Glutamatergic neuron (in vitro differentiated cells): Measurements from ENCODE around the gene RUSC2. TPM values are rescaled to one million over a fixed set of nuclear protein-coding genes. Genes with fewer than 3 reads are reported as not detected.

Experiments
- DNase-seq: peaks from one replicate; pipeline ENCODE4 v3.0.0; 2022
- H3K27ac Mint-ChIP-seq: one replicate; pipeline ENCODE4 v1.8.0; 2020; ENCODE audit warnings: mild to moderate bottlenecking, mixed read lengths, inconsistent platforms; ENCODE audit not compliant: unreplicated experiment
- H3K27me3 Mint-ChIP-seq: one replicate; pipeline ENCODE4 v1.8.0; 2020; ENCODE audit warnings: mild to moderate bottlenecking, moderate library complexity, mixed read lengths, inconsistent platforms; ENCODE audit not compliant: unreplicated experiment
- H3K36me3 Mint-ChIP-seq: one replicate; pipeline ENCODE4 v1.8.0; 2020; ENCODE audit warnings: mild to moderate bottlenecking, mixed read lengths, inconsistent platforms; ENCODE audit not compliant: unreplicated experiment
- H3K4me1 Mint-ChIP-seq: one replicate; pipeline ENCODE4 v1.8.0; 2020; ENCODE audit warnings: mild to moderate bottlenecking, low read depth, mixed read lengths, inconsistent platforms; ENCODE audit not compliant: unreplicated experiment
- H3K4me3 Mint-ChIP-seq: one replicate; pipeline ENCODE4 v1.8.0; 2020; ENCODE audit warnings: mild to moderate bottlenecking, mixed read lengths, inconsistent platforms; ENCODE audit not compliant: unreplicated experiment
- H3K9me3 Mint-ChIP-seq: one replicate; pipeline ENCODE4 v1.8.0; 2020; ENCODE audit warnings: mild to moderate bottlenecking, moderate library complexity, mixed read lengths, inconsistent platforms; ENCODE audit not compliant: unreplicated experiment
- long read RNA-seq: library from polyadenylated mRNA; unstranded; transcript quantifications from one replicate; pipeline ENCODE4 v2.0.0, GENCODE V29; 2020; ENCODE audit not compliant: unreplicated experiment
- total RNA-seq: library from RNA; stranded (reverse); fragmentation: NEBNext Ultra II Directional; extraction: Animal tissue kit (Norgen Biotek cat#: 25700); gene quantifications from one replicate; pipeline ENCODE4 v1.2.1, GENCODE V29; 2021; ENCODE audit not compliant: unreplicated experiment
- TF ChIP-seq, protein P1 (sequence below): fragments of 200-600 bp; sonication (generic); IDR thresholded peaks from one replicate; pipeline ENCODE4 v1.5.0; 2021; ENCODE audit not compliant: partially characterized antibody, unreplicated experiment

RUSC2 gene
- 84.4 TPM for total RNA-seq
- long read RNA-seq, full-length matches to known transcripts, result 1 of 11 reads
- long read RNA-seq, partial matches to known transcripts, result 8 of 11 reads
- long read RNA-seq, other reads (novel, unspliced or antisense), result 2 of 11 reads

- peak within 1 kb of the TSS; percentile 92 for H3K4me3 Mint-ChIP-seq
- peaks cover 9% of the 10 kb centered on the region for H3K9me3 Mint-ChIP-seq
- no peaks in the 10 kb centered on the region for H3K36me3 Mint-ChIP-seq
- peaks cover 11% of the 10 kb centered on the region for H3K4me1 Mint-ChIP-seq
- peak; percentile 94 for DNase-seq
- H3K27ac Mint-ChIP-seq, result peak within 1 kb of the TSS; percentile 94
- peaks cover 8% of the 10 kb centered on the region for H3K27me3 Mint-ChIP-seq
- TF ChIP-seq, protein P1, sequence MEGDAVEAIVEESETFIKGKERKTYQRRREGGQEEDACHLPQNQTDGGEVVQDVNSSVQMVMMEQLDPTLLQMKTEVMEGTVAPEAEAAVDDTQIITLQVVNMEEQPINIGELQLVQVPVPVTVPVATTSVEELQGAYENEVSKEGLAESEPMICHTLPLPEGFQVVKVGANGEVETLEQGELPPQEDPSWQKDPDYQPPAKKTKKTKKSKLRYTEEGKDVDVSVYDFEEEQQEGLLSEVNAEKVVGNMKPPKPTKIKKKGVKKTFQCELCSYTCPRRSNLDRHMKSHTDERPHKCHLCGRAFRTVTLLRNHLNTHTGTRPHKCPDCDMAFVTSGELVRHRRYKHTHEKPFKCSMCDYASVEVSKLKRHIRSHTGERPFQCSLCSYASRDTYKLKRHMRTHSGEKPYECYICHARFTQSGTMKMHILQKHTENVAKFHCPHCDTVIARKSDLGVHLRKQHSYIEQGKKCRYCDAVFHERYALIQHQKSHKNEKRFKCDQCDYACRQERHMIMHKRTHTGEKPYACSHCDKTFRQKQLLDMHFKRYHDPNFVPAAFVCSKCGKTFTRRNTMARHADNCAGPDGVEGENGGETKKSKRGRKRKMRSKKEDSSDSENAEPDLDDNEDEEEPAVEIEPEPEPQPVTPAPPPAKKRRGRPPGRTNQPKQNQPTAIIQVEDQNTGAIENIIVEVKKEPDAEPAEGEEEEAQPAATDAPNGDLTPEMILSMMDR, result peak; percentile 43
Observed at GRCh38 chr9:35489313-35490154, at the start of gene RUSC2. Gene RUSC2, plus strand, starts transcription at chr9:35490111. Its CDS starts 56,411 bp downstream, at chr9:35546522.

GRCh38 chr9:35446012-35446411, 43.9 kb upstream of the RUSC2 start:
- no peaks in the 10 kb centered on the region for H3K9me3 Mint-ChIP-seq
- peaks cover 2% of the 10 kb centered on the region for H3K27me3 Mint-ChIP-seq
- TF ChIP-seq, protein P1, result no peak
- H3K4me3 Mint-ChIP-seq, result no peak overlapping the region
- H3K36me3 Mint-ChIP-seq, result no peaks in the 10 kb centered on the region
- H3K27ac Mint-ChIP-seq, result no peak overlapping the region
- no peaks in the 10 kb centered on the region for H3K4me1 Mint-ChIP-seq
- no peak for DNase-seq

GRCh38 chr9:35448496-35448895, 41.4 kb upstream of the RUSC2 start:
- H3K4me3 Mint-ChIP-seq, result no peak overlapping the region
- H3K4me1 Mint-ChIP-seq, result no peaks in the 10 kb centered on the region
- no peak for DNase-seq
- no peak overlapping the region for H3K27ac Mint-ChIP-seq
- H3K9me3 Mint-ChIP-seq, result no peaks in the 10 kb centered on the region
- TF ChIP-seq, protein P1, result no peak
- H3K27me3 Mint-ChIP-seq, result peaks cover 2% of the 10 kb centered on the region
- H3K36me3 Mint-ChIP-seq, result peaks cover 8% of the 10 kb centered on the region

DNA sequence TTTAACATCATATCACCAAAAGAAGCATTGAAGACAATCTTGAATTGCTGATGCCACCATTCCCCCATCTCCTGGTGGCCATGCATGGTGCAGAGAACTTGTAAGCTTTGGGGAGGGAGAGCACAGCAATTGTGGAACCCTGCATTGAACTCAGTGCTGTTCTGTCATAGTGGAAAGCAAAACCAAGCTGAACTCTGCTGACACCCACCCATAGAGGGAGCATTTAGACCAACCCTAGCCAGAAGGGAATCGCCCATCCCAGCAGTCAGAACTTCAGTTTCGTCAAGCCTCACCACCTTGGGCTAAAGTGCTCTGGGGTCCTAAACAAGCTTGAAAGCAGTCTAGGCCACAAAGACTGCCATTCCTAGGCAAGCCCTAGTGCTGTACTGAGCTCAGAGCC, 37.4 kb upstream of the RUSC2 start:
- TF ChIP-seq, protein P1, result no peak
- no peak overlapping the region for H3K27ac Mint-ChIP-seq
- no peak overlapping the region for H3K4me3 Mint-ChIP-seq
- no peaks in the 10 kb centered on the region for H3K4me1 Mint-ChIP-seq
- no peaks in the 10 kb centered on the region for H3K27me3 Mint-ChIP-seq
- no peak for DNase-seq
- no peaks in the 10 kb centered on the region for H3K9me3 Mint-ChIP-seq
- peaks cover 14% of the 10 kb centered on the region for H3K36me3 Mint-ChIP-seq

- no peak overlapping the region for H3K27ac Mint-ChIP-seq
- H3K36me3 Mint-ChIP-seq, result peaks cover 14% of the 10 kb centered on the region
- no peak for DNase-seq
- H3K4me1 Mint-ChIP-seq, result no peaks in the 10 kb centered on the region
- H3K4me3 Mint-ChIP-seq, result no peak overlapping the region
- peaks cover 2% of the 10 kb centered on the region for H3K27me3 Mint-ChIP-seq
- no peaks in the 10 kb centered on the region for H3K9me3 Mint-ChIP-seq
- TF ChIP-seq, protein P1, result no peak
Observed at GRCh38 chr9:35453786-35454185, 36.1 kb upstream of the RUSC2 start.
